ENCODE data around the gene CDK8.

- no peak for TF ChIP-seq CTCF (IDR thresholded peaks at IDR 0.05; ENCODE audit: extremely low read depth in 1 of 2, insufficient read depth in 1 of 2, low read depth in 1 of 2, low read length in 2 of 2)
- no peak for TF ChIP-seq MAX (IDR thresholded peaks at IDR 0.05; ENCODE audit: insufficient read depth, insufficient read length)
- TF ChIP-seq JUN (IDR thresholded peaks at IDR 0.05; ENCODE audit: borderline replicate concordance, insufficient read depth, insufficient read length, low read depth): no peak
- no peak for TF ChIP-seq POLR2AphosphoS5 (IDR thresholded peaks at IDR 0.05; ENCODE audit: insufficient read depth, low read depth, low read length)
- TF ChIP-seq EZH2 (IDR thresholded peaks at IDR 0.05; ENCODE audit: borderline replicate concordance, low read depth, low read length, severe bottlenecking): no peak
- no peak for TF ChIP-seq POLR2A (IDR thresholded peaks at IDR 0.05; ENCODE audit: low read depth, low read length)
- no peak for TF ChIP-seq GATA2 (IDR thresholded peaks at IDR 0.05; ENCODE audit: insufficient read depth, insufficient read length, low read depth, low read length)
- TF ChIP-seq FOS (IDR thresholded peaks at IDR 0.05; ENCODE audit: borderline replicate concordance, insufficient read depth, low read length): no peak
Observed at GRCh38 chr13:26323764-26324163, 69.8 kb downstream of the CDK8 start.
